Kidney tubule cell (primary cell): ENCODE data around the gene SERPINE2.
A peak's percentile ranks its signal among the peaks of the same experiment; 100 is the strongest.

Source experiments
- DNase-seq: peaks from one replicate; pipeline ENCODE4 v3.0.0-alpha.2; 2018; ENCODE audit warnings: low spot score

The SERPINE2 gene

GRCh38 chr2:224039080-224039769 is at the start of gene SERPINE2:
SERPINE2 (minus strand) TSS chr2:224039286; CDS start chr2:224001900, 37,386 bp downstream.
- DNase-seq, result peak; percentile 79

- DNase-seq, result peak; percentile 93
These were observed 47.3 kb upstream of the SERPINE2 start for GRCh38 chr2:224086226-224086914.

GRCh38 chr2:224085811-224086210 is 46.7 kb upstream of the SERPINE2 start:
- peak; percentile 86 for DNase-seq

GRCh38 chr2:224085246-224085645 is 46.2 kb upstream of the SERPINE2 start:
- DNase-seq, result peak; percentile 86

- DNase-seq, result no peak
These were observed 45.3 kb upstream of the SERPINE2 start for GRCh38 chr2:224084266-224084892.

- DNase-seq, result no peak
These were observed 44.6 kb upstream of the SERPINE2 start for GRCh38 chr2:224083638-224084037.

- peak; percentile 70 for DNase-seq
These were observed 39.6 kb upstream of the SERPINE2 start for GRCh38 chr2:224078656-224079055.

GRCh38 chr2:224077773-224078507 is 38.9 kb upstream of the SERPINE2 start:
- DNase-seq, result no peak

- no peak for DNase-seq
These were observed 36.5 kb upstream of the SERPINE2 start for GRCh38 chr2:224075588-224075987.

- DNase-seq, result no peak
These were observed 34.6 kb upstream of the SERPINE2 start for GRCh38 chr2:224073676-224074075.

GRCh38 chr2:224072541-224073188 is 33.6 kb upstream of the SERPINE2 start:
- DNase-seq, result no peak

- no peak for DNase-seq
These were observed 30.1 kb upstream of the SERPINE2 start for GRCh38 chr2:224069172-224069571.

GRCh38 chr2:224063298-224063648 is 24.2 kb upstream of the SERPINE2 start:
- DNase-seq, result no peak

- DNase-seq, result peak; percentile 90
These were observed 23.6 kb upstream of the SERPINE2 start for GRCh38 chr2:224062481-224063297.

- no peak for DNase-seq
These were observed 21.8 kb upstream of the SERPINE2 start for GRCh38 chr2:224060783-224061482.

- DNase-seq, result no peak
These were observed 20.1 kb upstream of the SERPINE2 start for GRCh38 chr2:224059178-224059577.

GRCh38 chr2:224058048-224058775 is 19.1 kb upstream of the SERPINE2 start:
- no peak for DNase-seq

GRCh38 chr2:224056889-224057288 is 17.8 kb upstream of the SERPINE2 start:
- DNase-seq, result no peak

- peak; percentile 48 for DNase-seq
These were observed 16.0 kb upstream of the SERPINE2 start for GRCh38 chr2:224055101-224055500.

GRCh38 chr2:224046752-224047151 is 7.7 kb upstream of the SERPINE2 start:
- no peak for DNase-seq
